Measurements from ENCODE around the gene DDX17. TPM values are rescaled to one million over a fixed set of nuclear protein-coding genes. Genes with fewer than 3 reads are reported as not detected.

DDX17 gene
- total and polyA plus RNA-seq, 9 of the 15 experiments (the other 6 are each of a cell fraction or from before 2014, with no cell fraction given): 17.6 to 421 (median 189) TPM

DNA sequence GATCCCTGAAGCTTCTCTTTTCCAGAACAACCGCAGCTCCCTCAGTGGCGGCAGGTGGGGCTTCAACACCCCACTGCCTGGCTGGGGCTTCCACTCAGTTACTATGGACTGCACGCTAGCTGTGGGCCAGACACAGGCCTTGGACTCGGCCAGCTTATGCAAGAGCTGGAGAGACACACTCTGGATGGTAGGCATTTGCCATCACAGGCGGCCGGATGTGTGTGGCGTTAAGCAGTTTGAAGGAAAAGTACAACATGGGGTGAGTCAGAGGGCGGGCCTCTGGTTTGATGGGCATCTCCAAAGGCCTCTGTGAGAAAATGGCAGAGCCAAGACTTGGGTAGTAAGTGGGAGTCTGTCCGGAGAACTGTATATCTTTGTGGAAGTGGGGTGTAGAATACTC is 68.7 kb downstream of the DDX17 start:
- Histone ChIP-seq H3K27me3 (ENCODE audit: control insufficient read depth in 2 of 2, insufficient read depth in 2 of 2, low read length in 2 of 2) (peaks cover 0 to 5% of the 10 kb centered on the region in 2 experiments; a peak in 2 of 5 replicates), H3K79me2 (ENCODE audit: control insufficient read depth, insufficient read depth, low read length) (no peaks in the 10 kb centered on the region), H3K9ac (ENCODE audit: insufficient read depth in 1 of 2, low read depth in 2 of 2, low read length in 2 of 2) (no peak overlapping the region), H3K4me2 (ENCODE audit: insufficient read depth, low read length) (no peak overlapping the region), H3K27ac (ENCODE audit: extremely low read depth, low read depth, low read length) (no peak overlapping the region), H2AFZ (ENCODE audit: low read depth, low read length) (no peak overlapping the region), H3K4me3 (no peak overlapping the region), H3K36me3 (ENCODE audit: control insufficient read depth, insufficient read depth, low read length) (no peaks in the 10 kb centered on the region), H3K4me1 (replicated peaks in 1 of 2; ENCODE audit: control insufficient read depth in 2 of 2, insufficient read depth in 2 of 2, low read length in 2 of 2) (peaks cover 0 to 5% of the 10 kb centered on the region in 2 experiments; a peak in 1 of 5 replicates), H4K20me1 (replicated peaks; ENCODE audit: control insufficient read depth, insufficient read depth, low read length) (no peaks in the 10 kb centered on the region), H3K9me1 (ENCODE audit: control insufficient read depth, insufficient read depth, low read length) (no peaks in the 10 kb centered on the region), H3K9me3 (replicated peaks; ENCODE audit: control insufficient read depth, insufficient read depth, low read depth, low read length) (no peaks in the 10 kb centered on the region)
- intact Hi-C loops (cut with micrococcal nuclease) (no loop called here), in situ Hi-C loops (cut with MboI) (no loop called here)
- ATAC-seq (no peak), DNase-seq (ENCODE audit: extremely low read depth in 1 of 4, low spot score in 3 of 4) (no peak), FAIRE-seq (no peak)
- BruUV-seq (replicated peaks): no TSS peak
- ChIA-PET CTCF (ENCODE audit: low intra/inter-chr PET ratio) (no interaction called here), POLR2A (interaction anchor here (0.6 kb wide), 1 partner anchor 41 kb away, joined by 3 read pairs; no protein-coding TSS in a partner anchor)
- WGBS (ENCODE audit: insufficient coverage, low coverage, missing lambda C conversion rate): 63% methylated on average over 6 of the region's 9 CpGs
- TF ChIP-seq TCFL5 (CRISPR knock-in tag; conservative IDR thresholded peaks at IDR 0.05) (no peak), ZNF589 (CRISPR knock-in tag; IDR thresholded peaks at IDR 0.05; ENCODE audit: low read depth) (no peak), PHF8 (IDR thresholded peaks at IDR 0.05; ENCODE audit: borderline replicate concordance, low read length) (no peak), ZBTB17 (CRISPR knock-in tag; IDR thresholded peaks at IDR 0.05) (no peak), ESRRA (IDR thresholded peaks at IDR 0.05; ENCODE audit: borderline replicate concordance, low read depth) (no peak), POU5F1 (IDR thresholded peaks at IDR 0.05; ENCODE audit: borderline replicate concordance, low read depth, low read length, partially characterized antibody) (no peak), OTX1 (CRISPR knock-in tag; IDR thresholded peaks at IDR 0.05) (no peak), C11orf30 (IDR thresholded peaks at IDR 0.05; ENCODE audit: low read depth) (no peak), SIN3A (IDR thresholded peaks at IDR 0.05; ENCODE audit: borderline replicate concordance in 2 of 2, control insufficient read depth in 1 of 2, low read depth in 2 of 2, low read length in 2 of 2) (no peak), ZNF239 (CRISPR knock-in tag; IDR thresholded peaks at IDR 0.05) (no peak), JUND (IDR thresholded peaks at IDR 0.05; ENCODE audit: borderline replicate concordance, low read depth, low read length) (no peak), JUND (tag; IDR thresholded peaks at IDR 0.05; ENCODE audit: borderline replicate concordance, low read depth, low read length) (no peak), NFE2L1 (tag; IDR thresholded peaks at IDR 0.05; ENCODE audit: borderline replicate concordance, low read depth) (no peak), PTTG1 (tag; IDR thresholded peaks at IDR 0.05; ENCODE audit: low read depth) (no peak)
- TF ChIP-seq, protein P1, sequence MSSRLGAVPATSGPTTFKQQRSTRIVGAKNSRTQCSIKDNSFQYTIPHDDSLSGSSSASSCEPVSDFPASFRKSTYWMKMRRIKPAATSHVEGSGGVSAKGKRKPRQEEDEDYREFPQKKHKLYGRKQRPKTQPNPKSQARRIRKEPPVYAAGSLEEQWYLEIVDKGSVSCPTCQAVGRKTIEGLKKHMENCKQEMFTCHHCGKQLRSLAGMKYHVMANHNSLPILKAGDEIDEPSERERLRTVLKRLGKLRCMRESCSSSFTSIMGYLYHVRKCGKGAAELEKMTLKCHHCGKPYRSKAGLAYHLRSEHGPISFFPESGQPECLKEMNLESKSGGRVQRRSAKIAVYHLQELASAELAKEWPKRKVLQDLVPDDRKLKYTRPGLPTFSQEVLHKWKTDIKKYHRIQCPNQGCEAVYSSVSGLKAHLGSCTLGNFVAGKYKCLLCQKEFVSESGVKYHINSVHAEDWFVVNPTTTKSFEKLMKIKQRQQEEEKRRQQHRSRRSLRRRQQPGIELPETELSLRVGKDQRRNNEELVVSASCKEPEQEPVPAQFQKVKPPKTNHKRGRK (tag; IDR thresholded peaks at IDR 0.05): no peak
- TF ChIP-seq, protein P2, sequence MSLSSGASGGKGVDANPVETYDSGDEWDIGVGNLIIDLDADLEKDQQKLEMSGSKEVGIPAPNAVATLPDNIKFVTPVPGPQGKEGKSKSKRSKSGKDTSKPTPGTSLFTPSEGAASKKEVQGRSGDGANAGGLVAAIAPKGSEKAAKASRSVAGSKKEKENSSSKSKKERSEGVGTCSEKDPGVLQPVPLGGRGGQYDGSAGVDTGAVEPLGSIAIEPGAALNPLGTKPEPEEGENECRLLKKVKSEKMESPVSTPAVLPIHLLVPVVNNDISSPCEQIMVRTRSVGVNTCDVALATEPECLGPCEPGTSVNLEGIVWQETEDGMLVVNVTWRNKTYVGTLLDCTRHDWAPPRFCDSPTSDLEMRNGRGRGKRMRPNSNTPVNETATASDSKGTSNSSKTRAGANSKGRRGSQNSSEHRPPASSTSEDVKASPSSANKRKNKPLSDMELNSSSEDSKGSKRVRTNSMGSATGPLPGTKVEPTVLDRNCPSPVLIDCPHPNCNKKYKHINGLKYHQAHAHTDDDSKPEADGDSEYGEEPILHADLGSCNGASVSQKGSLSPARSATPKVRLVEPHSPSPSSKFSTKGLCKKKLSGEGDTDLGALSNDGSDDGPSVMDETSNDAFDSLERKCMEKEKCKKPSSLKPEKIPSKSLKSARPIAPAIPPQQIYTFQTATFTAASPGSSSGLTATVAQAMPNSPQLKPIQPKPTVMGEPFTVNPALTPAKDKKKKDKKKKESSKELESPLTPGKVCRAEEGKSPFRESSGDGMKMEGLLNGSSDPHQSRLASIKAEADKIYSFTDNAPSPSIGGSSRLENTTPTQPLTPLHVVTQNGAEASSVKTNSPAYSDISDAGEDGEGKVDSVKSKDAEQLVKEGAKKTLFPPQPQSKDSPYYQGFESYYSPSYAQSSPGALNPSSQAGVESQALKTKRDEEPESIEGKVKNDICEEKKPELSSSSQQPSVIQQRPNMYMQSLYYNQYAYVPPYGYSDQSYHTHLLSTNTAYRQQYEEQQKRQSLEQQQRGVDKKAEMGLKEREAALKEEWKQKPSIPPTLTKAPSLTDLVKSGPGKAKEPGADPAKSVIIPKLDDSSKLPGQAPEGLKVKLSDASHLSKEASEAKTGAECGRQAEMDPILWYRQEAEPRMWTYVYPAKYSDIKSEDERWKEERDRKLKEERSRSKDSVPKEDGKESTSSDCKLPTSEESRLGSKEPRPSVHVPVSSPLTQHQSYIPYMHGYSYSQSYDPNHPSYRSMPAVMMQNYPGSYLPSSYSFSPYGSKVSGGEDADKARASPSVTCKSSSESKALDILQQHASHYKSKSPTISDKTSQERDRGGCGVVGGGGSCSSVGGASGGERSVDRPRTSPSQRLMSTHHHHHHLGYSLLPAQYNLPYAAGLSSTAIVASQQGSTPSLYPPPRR (CRISPR knock-in tag; IDR thresholded peaks at IDR 0.05; ENCODE audit: borderline replicate concordance): no peak
